Left colon (tissue), 2 donors: ENCODE results near the gene OPN1MW3. TPM values are rescaled to one million over a fixed set of nuclear protein-coding genes. Genes with fewer than 3 reads are reported as not detected.

ENCODE experiments used
- ATAC-seq: fragments of 200-7000 bp; cut with Tn5 transposase; one replicate; pipeline ENCODE4 v1.9.1; 2020; ENCODE audit warnings: mild to moderate bottlenecking, moderate library complexity
- DNase-seq, 2 donors: peaks; one replicate each; pipeline ENCODE4 v3.0.0-alpha.2; 2020
- intact Hi-C, 2 donors: fragments of 100-400 bp; cut with DNase I in 1 of 2; cut with micrococcal nuclease in 1 of 2; formaldehyde crosslinking; loops; one replicate each; pipeline versions ENCODE4 v1.11.2 to v1.14.0; 2022; cut with DNase I, micrococcal nuclease
- total RNA-seq, 2 donors: library from RNA; stranded (reverse); fragmentation: NEBNext Ultra II Directional; extraction: Animal tissue kit (Norgen Biotek cat#: 25700); gene quantifications; one replicate each; pipeline ENCODE4 v1.2.1, GENCODE V29; 2021
- donor health status: DM: no; HTN: no; CAD: no.
- donor health status: DM: yes; HTN: yes; CAD: no.

Gene OPN1MW3
- total RNA-seq, 2 donors from 2014 or later: not detected

GRCh38 chrX:154320406-154320805, 63.0 kb downstream of the OPN1MW3 start:
- intact Hi-C loops: no loop called here
- DNase-seq: no peak
- no peak for ATAC-seq

Other genes with a start within 250 kb of the OPN1MW3 start
- gene IRAK1, start 237.7 kb upstream of the OPN1MW3 start, total RNA-seq: 100 to 1,000 TPM in 1 of 2 donors, 10 to 100 TPM in 1; 76.1 to 103 TPM
- 10 to 100 TPM; 29.4 to 32.3 TPM for gene MECP2, start 159.9 kb upstream of the OPN1MW3 start, total RNA-seq
- gene OPN1LW, start 113.3 kb upstream of the OPN1MW3 start, total RNA-seq: not detected
- gene OPN1MW, start 75.0 kb upstream of the OPN1MW3 start, total RNA-seq: not detected
- gene OPN1MW2, start 37.8 kb upstream of the OPN1MW3 start, total RNA-seq: not detected
- gene TEX28, start 37.5 kb downstream of the OPN1MW3 start, total RNA-seq: not detected
- gene TKTL1, start 38.2 kb downstream of the OPN1MW3 start, total RNA-seq: not detected
- gene FLNA, start 117.1 kb downstream of the OPN1MW3 start, total RNA-seq: 100 to 1,000 TPM in 1 of 2 donors, 10 to 100 TPM in 1; 84.2 to 741 TPM
- 10 to 100 TPM; 31.9 to 33.1 TPM for gene EMD, start 121.7 kb downstream of the OPN1MW3 start, total RNA-seq
- gene RPL10, start 140.8 kb downstream of the OPN1MW3 start, total RNA-seq: 1,000 to 10,000 TPM; 2,262 to 2,406 TPM
- gene DNASE1L1, start 151.7 kb downstream of the OPN1MW3 start, total RNA-seq: 10 to 100 TPM; 23.4 to 26.8 TPM
- gene TAFAZZIN, start 154.0 kb downstream of the OPN1MW3 start, total RNA-seq: 10 to 100 TPM; 28.8 to 40.8 TPM
- 100 to 1,000 TPM; 100 to 105 TPM for gene ATP6AP1, start 171.1 kb downstream of the OPN1MW3 start, total RNA-seq
- 10 to 100 TPM; 63.3 to 65.0 TPM for gene GDI1, start 179.6 kb downstream of the OPN1MW3 start, total RNA-seq
- 10 to 100 TPM; 44.4 to 56.7 TPM for gene FAM50A, start 186.6 kb downstream of the OPN1MW3 start, total RNA-seq
- gene PLXNA3, start 200.7 kb downstream of the OPN1MW3 start, total RNA-seq: 10 to 100 TPM; 48.9 to 68.2 TPM
- 10 to 100 TPM in 1 of 2 donors, 1 to 10 TPM in 1; 9.8 to 11.5 TPM for gene LAGE3, start 221.7 kb downstream of the OPN1MW3 start, total RNA-seq
- 10 to 100 TPM; 30.5 to 34.5 TPM for gene UBL4A, start 229.0 kb downstream of the OPN1MW3 start, total RNA-seq
- 10 to 100 TPM; 23.8 to 30.0 TPM for gene SLC10A3, start 233.0 kb downstream of the OPN1MW3 start, total RNA-seq